Astrocyte (in vitro differentiated cells and primary cell): Measurements from ENCODE around the gene TNKS1BP1. TPM values are rescaled to one million over a fixed set of nuclear protein-coding genes. Genes with fewer than 3 reads are reported as not detected.
A peak's percentile ranks its signal among the peaks of the same experiment; 100 is the strongest.
"Not testable (repeated sequence)": the region's sequence is repeated elsewhere in the genome, so short reads cannot be mapped to it uniquely, and the experiment has no call there.

Source experiments
- DNase-seq: peaks from one replicate; pipeline ENCODE4 v3.0.0-alpha.2; 2010; ENCODE audit warnings: low read depth
- FAIRE-seq: peaks from 2 replicates; lab custom pipeline; 2011; peaks lifted over from hg19 to GRCh38; lab: Jason Lieb, UNC
- H2AFZ ChIP-seq: 2 replicates; pipeline ENCODE4 v1.6.0; 2012; ENCODE audit warnings: low read depth, low read length, inconsistent platforms
- H3K27ac ChIP-seq: 2 replicates; pipeline ENCODE4 v1.5.1; 2011; ENCODE audit warnings: low read depth, low read length, inconsistent platforms
- H3K27me3 ChIP-seq: 2 replicates; pipeline ENCODE4 v1.6.0; 2011; ENCODE audit warnings: low read length, inconsistent platforms; ENCODE audit not compliant: insufficient read depth
- H3K36me3 ChIP-seq: 2 replicates; pipeline ENCODE4 v1.5.1; 2011; ENCODE audit warnings: low read length, inconsistent platforms; ENCODE audit not compliant: insufficient read depth
- H3K4me1 ChIP-seq: 2 replicates; pipeline ENCODE4 v1.5.1; 2011; ENCODE audit warnings: low read length, inconsistent platforms; ENCODE audit not compliant: insufficient read depth
- H3K4me2 ChIP-seq: 2 replicates; pipeline ENCODE4 v1.6.0; 2012; ENCODE audit warnings: low read length, inconsistent platforms
- H3K4me3 ChIP-seq: 2 replicates; pipeline ENCODE4 v1.5.1; 2011; ENCODE audit warnings: low read depth, mild to moderate bottlenecking, low read length, inconsistent platforms; ENCODE audit not compliant: insufficient read depth
- H3K79me2 ChIP-seq: 2 replicates; pipeline ENCODE4 v1.6.0; 2012; ENCODE audit warnings: mild to moderate bottlenecking, low read length, inconsistent platforms; ENCODE audit not compliant: insufficient read depth
- H3K9ac ChIP-seq: 2 replicates; pipeline ENCODE4 v1.6.0; 2012; ENCODE audit warnings: mild to moderate bottlenecking, low read length, inconsistent platforms
- H3K9me3 ChIP-seq: 2 replicates; pipeline ENCODE4 v1.5.1; 2012; ENCODE audit warnings: low read depth, mild to moderate bottlenecking, low read length, inconsistent platforms; ENCODE audit not compliant: insufficient read depth
- H4K20me1 ChIP-seq: 2 replicates; pipeline ENCODE4 v1.6.0; 2012; ENCODE audit warnings: low read length, inconsistent platforms; ENCODE audit not compliant: insufficient read depth
- H3K27ac Mint-ChIP-seq: one replicate; pipeline ENCODE4 v1.8.0; 2021; ENCODE audit warnings: mild to moderate bottlenecking, mixed read lengths; ENCODE audit not compliant: unreplicated experiment
- H3K27me3 Mint-ChIP-seq: one replicate; pipeline ENCODE4 v1.8.0; 2021; ENCODE audit warnings: low read depth, mixed read lengths; ENCODE audit not compliant: unreplicated experiment
- H3K36me3 Mint-ChIP-seq: one replicate; pipeline ENCODE4 v1.8.0; 2021; ENCODE audit warnings: low read depth, mixed read lengths; ENCODE audit not compliant: unreplicated experiment
- H3K4me1 Mint-ChIP-seq: one replicate; pipeline ENCODE4 v1.8.0; 2021; ENCODE audit warnings: low read depth, mixed read lengths; ENCODE audit not compliant: unreplicated experiment
- H3K4me3 Mint-ChIP-seq: one replicate; pipeline ENCODE4 v1.8.0; 2021; ENCODE audit warnings: mild to moderate bottlenecking, moderate library complexity, mixed read lengths; ENCODE audit not compliant: unreplicated experiment
- H3K9me3 Mint-ChIP-seq: one replicate; pipeline ENCODE4 v1.8.0; 2021; ENCODE audit warnings: mild to moderate bottlenecking, mixed read lengths; ENCODE audit not compliant: unreplicated experiment
- CTCF ChIP-seq: IDR thresholded peaks from 2 replicates; pipeline ENCODE4 v1.5.1; 2011; ENCODE audit warnings: low read depth, mild to moderate bottlenecking, inconsistent platforms, low read length, moderate library complexity; ENCODE audit not compliant: insufficient read depth
- EZH2 ChIP-seq: IDR thresholded peaks from 2 replicates; pipeline ENCODE4 v1.6.1; 2012; ENCODE audit warnings: mild to moderate bottlenecking, low read length, inconsistent platforms; ENCODE audit not compliant: insufficient read depth
- total RNA-seq: library from RNA; stranded (reverse); gene quantifications from 2 replicates; pipeline ENCODE4 v1.2.1, GENCODE V29; 2021

The TNKS1BP1 gene
- total RNA-seq, 1 donor from 2014 or later: 149 TPM

GRCh38 chr11:57297221-57297620 lies 27.5 kb downstream of the TNKS1BP1 start:
- H3K9ac ChIP-seq: no peak overlapping the region
- H3K36me3 ChIP-seq: peaks cover 39% of the 10 kb centered on the region
- no peak overlapping the region for H3K27ac ChIP-seq
- no peaks in the 10 kb centered on the region for H3K27me3 Mint-ChIP-seq
- DNase-seq: no peak
- peaks cover 6% of the 10 kb centered on the region for H3K9me3 Mint-ChIP-seq
- no peak overlapping the region for H3K4me3 Mint-ChIP-seq
- H3K4me1 ChIP-seq: peaks cover 24% of the 10 kb centered on the region
- no peak overlapping the region for H3K4me2 ChIP-seq
- no peaks in the 10 kb centered on the region for H3K79me2 ChIP-seq
- no peak for TF ChIP-seq CTCF
- TF ChIP-seq EZH2: no peak
- no peak for FAIRE-seq
- H3K36me3 Mint-ChIP-seq: peaks cover 45% of the 10 kb centered on the region
- H3K4me3 ChIP-seq: no peak overlapping the region
- no peak overlapping the region for H3K27ac Mint-ChIP-seq
- peaks cover 7% of the 10 kb centered on the region for H3K9me3 ChIP-seq
- H3K4me1 Mint-ChIP-seq: peaks cover 19% of the 10 kb centered on the region
- H3K27me3 ChIP-seq: no peaks in the 10 kb centered on the region
- no peak overlapping the region for H2AFZ ChIP-seq
- H4K20me1 ChIP-seq: peaks cover 11% of the 10 kb centered on the region

- Mint-ChIP-seq H3K4me1 (peaks cover 19% of the 10 kb centered on the region), H3K36me3 (peaks cover 36% of the 10 kb centered on the region)
- H2AFZ ChIP-seq, H3K27ac ChIP-seq, H3K4me3 Mint-ChIP-seq, H3K27me3 ChIP-seq, FAIRE-seq, DNase-seq, H3K79me2 ChIP-seq, H3K9ac ChIP-seq, H3K9me3 Mint-ChIP-seq, H3K9me3 ChIP-seq, H3K4me3 ChIP-seq, H3K27ac Mint-ChIP-seq, H3K4me2 ChIP-seq, H3K27me3 Mint-ChIP-seq, H4K20me1 ChIP-seq: not testable (repeated sequence)
- H3K36me3 ChIP-seq: peaks cover 32% of the 10 kb centered on the region
- peaks cover 24% of the 10 kb centered on the region for H3K4me1 ChIP-seq
Observed at GRCh38 chr11:57296205-57296604, 28.5 kb downstream of the TNKS1BP1 start.

GRCh38 chr11:57294225-57295131 lies 30.3 kb downstream of the TNKS1BP1 start:
- FAIRE-seq (peak; percentile 45), DNase-seq (peak; percentile 83)
- Histone ChIP-seq H3K4me2 (peak overlapping the region; percentile 29), H3K4me1 (peaks cover 37% of the 10 kb centered on the region), H2AFZ (no peak overlapping the region), H3K4me3 (no peak overlapping the region), H3K36me3 (peaks cover 15% of the 10 kb centered on the region), H3K79me2 (no peaks in the 10 kb centered on the region), H3K27ac (peak overlapping the region; percentile 54), H3K9me3 (peaks cover 4% of the 10 kb centered on the region), H4K20me1 (no peaks in the 10 kb centered on the region), H3K9ac (no peak overlapping the region), H3K27me3 (no peaks in the 10 kb centered on the region)
- TF ChIP-seq CTCF: no peak
- TF ChIP-seq EZH2: no peak
- H3K4me1 Mint-ChIP-seq: peaks cover 35% of the 10 kb centered on the region
- peak overlapping the region; percentile 91 for H3K27ac Mint-ChIP-seq
- no peak overlapping the region for H3K4me3 Mint-ChIP-seq
- peaks cover 3% of the 10 kb centered on the region for H3K9me3 Mint-ChIP-seq
- H3K36me3 Mint-ChIP-seq: peaks cover 26% of the 10 kb centered on the region
- no peaks in the 10 kb centered on the region for H3K27me3 Mint-ChIP-seq
